Neural progenitor cell (in vitro differentiated cells): Measurements from ENCODE around the gene DOCK11. TPM values are rescaled to one million over a fixed set of nuclear protein-coding genes. Genes with fewer than 3 reads are reported as not detected.
A peak's percentile ranks its signal among the peaks of the same experiment; 100 is the strongest.

Experiments
- DNase-seq: peaks from one replicate; pipeline ENCODE4 v3.0.0-alpha.2; 2016; ENCODE audit warnings: low spot score
- H2AFZ ChIP-seq: fragments of 200-600 bp; sonication (generic); replicated peaks from 2 replicates; pipeline ENCODE4 v1.6.1; 2016; ENCODE audit warnings: antibody characterized with exemption
- H3F3A ChIP-seq: fragments of 200-600 bp; sonication (generic); 2 replicates; pipeline ENCODE4 v1.6.1; 2016; ENCODE audit warnings: antibody characterized with exemption, low read depth
- H3K27ac ChIP-seq: fragments of 200-600 bp; sonication (generic); 2 replicates; pipeline ENCODE4 v1.5.1; 2016; ENCODE audit warnings: mild to moderate bottlenecking
- H3K27me3 ChIP-seq: fragments of 200-600 bp; sonication (generic); 2 replicates; pipeline ENCODE4 v1.6.1; 2016; ENCODE audit warnings: mild to moderate bottlenecking, moderate library complexity
- H3K36me3 ChIP-seq: fragments of 200-600 bp; sonication (generic); 2 replicates; pipeline ENCODE4 v1.5.1; 2016
- H3K4me1 ChIP-seq: fragments of 200-600 bp; sonication (generic); 2 replicates; pipeline ENCODE4 v1.6.1; 2016; ENCODE audit warnings: mixed run types
- H3K4me2 ChIP-seq: fragments of 200-600 bp; sonication (generic); 2 replicates; pipeline ENCODE4 v1.6.1; 2016
- H3K4me3 ChIP-seq: fragments of 200-600 bp; sonication (generic); 2 replicates; pipeline ENCODE4 v1.5.1; 2016
- H3K79me2 ChIP-seq: fragments of 200-600 bp; sonication (generic); 2 replicates; pipeline ENCODE4 v1.6.1; 2016; ENCODE audit warnings: low read depth
- H3K9ac ChIP-seq: fragments of 200-600 bp; sonication (generic); 2 replicates; pipeline ENCODE4 v1.6.1; 2016
- H3K9me3 ChIP-seq: fragments of 200-600 bp; sonication (generic); 2 replicates; pipeline ENCODE4 v1.5.1; 2016; ENCODE audit warnings: low read depth
- H4K20me1 ChIP-seq: fragments of 200-600 bp; sonication (generic); 2 replicates; pipeline ENCODE4 v1.6.1; 2016; ENCODE audit warnings: low read depth
- H3K27ac Mint-ChIP-seq: 3 replicates; pipeline ENCODE4 v1.8.0; 2021; ENCODE audit warnings: mixed read lengths
- H3K27me3 Mint-ChIP-seq: 2 replicates; pipeline ENCODE4 v1.8.0; 2022; ENCODE audit warnings: low read depth, mild to moderate bottlenecking, inconsistent platforms, moderate library complexity, mixed read lengths; ENCODE audit not compliant: insufficient read depth
- H3K36me3 Mint-ChIP-seq: 3 replicates; pipeline ENCODE4 v1.8.0; 2021; ENCODE audit warnings: mixed read lengths
- H3K4me1 Mint-ChIP-seq: 3 replicates; pipeline ENCODE4 v1.8.0; 2021; ENCODE audit warnings: mixed read lengths
- H3K4me3 Mint-ChIP-seq: 3 replicates; pipeline ENCODE4 v1.8.0; 2021; ENCODE audit warnings: mild to moderate bottlenecking, moderate library complexity, mixed read lengths
- H3K9me3 Mint-ChIP-seq: 3 replicates; pipeline ENCODE4 v1.8.0; 2020; ENCODE audit warnings: mixed read lengths
- CTCF ChIP-seq: fragments of 200-600 bp; sonication (generic); IDR thresholded peaks from 2 replicates; pipeline ENCODE4 v1.5.1; 2017; ENCODE audit warnings: antibody characterized with exemption, mild to moderate bottlenecking
- EZH2 ChIP-seq: fragments of 200-600 bp; sonication (generic); IDR thresholded peaks from 2 replicates; pipeline ENCODE4 v1.6.1; 2017; ENCODE audit warnings: antibody characterized with exemption, mild to moderate bottlenecking, moderate library complexity
- EZH2phosphoT487 ChIP-seq: fragments of 200-600 bp; sonication (generic); IDR thresholded peaks from 2 replicates; pipeline ENCODE4 v1.6.1; 2017; ENCODE audit warnings: antibody characterized with exemption
- total RNA-seq: library from RNA; depleted of rRNA; stranded (reverse); fragments of >200 nt; gene quantifications from 2 replicates; pipeline ENCODE4 v1.2.3, GENCODE V29; 2015; ENCODE audit warnings: low replicate concordance

DOCK11 gene
- 18.8 and 20.9 TPM in 2 replicates for total RNA-seq

- Histone ChIP-seq H4K20me1 (peaks cover 3% of the 10 kb centered on the region), H3K27me3 (peaks cover 30% of the 10 kb centered on the region), H3K4me2 (peak within 1 kb of the TSS; percentile 83), H3K9me3 (peaks cover 3% of the 10 kb centered on the region), H3K27ac (no peak within 1 kb of the TSS), H3K4me1 (peaks cover 4% of the 10 kb centered on the region), H3F3A (no peaks in the 10 kb centered on the region), H3K36me3 (no peaks in the 10 kb centered on the region), H2AFZ (peak within 1 kb of the TSS; percentile 72), H3K9ac (no peak within 1 kb of the TSS), H3K4me3 (peak within 1 kb of the TSS; percentile 66), H3K79me2 (no peaks in the 10 kb centered on the region)
- DNase-seq: peak; percentile 84
- TF ChIP-seq EZH2: no peak
- Mint-ChIP-seq H3K27ac (peak within 1 kb of the TSS; percentile 93), H3K36me3 (no peaks in the 10 kb centered on the region), H3K27me3 (peaks cover 3% of the 10 kb centered on the region), H3K9me3 (no peaks in the 10 kb centered on the region), H3K4me3 (peak within 1 kb of the TSS; percentile 92), H3K4me1 (peaks cover 34% of the 10 kb centered on the region)
Measured at GRCh38 chrX:118495061-118495921, at the start of gene DOCK11. Gene DOCK11 (plus strand): TSS chrX:118495815. CDS start chrX:118495972, 157 bp downstream.

- TF ChIP-seq EZH2 (no peak), CTCF (no peak), EZH2phosphoT487 (no peak)
- Mint-ChIP-seq H3K36me3 (peaks cover 29% of the 10 kb centered on the region), H3K9me3 (no peaks in the 10 kb centered on the region), H3K4me1 (no peaks in the 10 kb centered on the region), H3K4me3 (no peak overlapping the region), H3K27me3 (no peaks in the 10 kb centered on the region), H3K27ac (no peak overlapping the region)
- Histone ChIP-seq H3K9me3 (no peaks in the 10 kb centered on the region), H3K27ac (no peak overlapping the region), H3K36me3 (peaks cover 3% of the 10 kb centered on the region), H3K9ac (no peak overlapping the region), H3K4me3 (no peak overlapping the region), H2AFZ (no peak overlapping the region), H3K4me1 (no peaks in the 10 kb centered on the region), H4K20me1 (no peaks in the 10 kb centered on the region), H3K27me3 (no peaks in the 10 kb centered on the region), H3F3A (no peaks in the 10 kb centered on the region), H3K4me2 (no peak overlapping the region), H3K79me2 (no peaks in the 10 kb centered on the region)
- DNase-seq: no peak
Measured at GRCh38 chrX:118448273-118448783, 47.3 kb upstream of the DOCK11 start.

GRCh38 chrX:118455013-118455412 is 40.6 kb upstream of the DOCK11 start:
- H3K79me2 ChIP-seq: no peaks in the 10 kb centered on the region
- peaks cover 30% of the 10 kb centered on the region for H3K36me3 Mint-ChIP-seq
- no peak overlapping the region for H3K4me2 ChIP-seq
- no peaks in the 10 kb centered on the region for H3K36me3 ChIP-seq
- H3K9ac ChIP-seq: no peak overlapping the region
- no peaks in the 10 kb centered on the region for H3F3A ChIP-seq
- no peaks in the 10 kb centered on the region for H3K9me3 ChIP-seq
- no peak overlapping the region for H2AFZ ChIP-seq
- TF ChIP-seq EZH2: no peak
- no peak for TF ChIP-seq EZH2phosphoT487
- TF ChIP-seq CTCF: no peak
- H3K4me1 Mint-ChIP-seq: no peaks in the 10 kb centered on the region
- no peaks in the 10 kb centered on the region for H3K4me1 ChIP-seq
- DNase-seq: no peak
- H3K27me3 Mint-ChIP-seq: peaks cover 2% of the 10 kb centered on the region
- no peaks in the 10 kb centered on the region for H3K27me3 ChIP-seq
- H3K4me3 ChIP-seq: no peak overlapping the region
- H3K9me3 Mint-ChIP-seq: no peaks in the 10 kb centered on the region
- H3K27ac Mint-ChIP-seq: no peak overlapping the region
- H3K4me3 Mint-ChIP-seq: no peak overlapping the region
- no peak overlapping the region for H3K27ac ChIP-seq
- no peaks in the 10 kb centered on the region for H4K20me1 ChIP-seq

- H3K9ac ChIP-seq: no peak overlapping the region
- no peaks in the 10 kb centered on the region for H3K27me3 ChIP-seq
- DNase-seq: peak; percentile 36
- no peak overlapping the region for H2AFZ ChIP-seq
- Mint-ChIP-seq H3K4me3 (no peak overlapping the region), H3K36me3 (peaks cover 7% of the 10 kb centered on the region), H3K9me3 (no peaks in the 10 kb centered on the region), H3K4me1 (no peaks in the 10 kb centered on the region), H3K27ac (no peak overlapping the region), H3K27me3 (no peaks in the 10 kb centered on the region)
- TF ChIP-seq CTCF: peak; percentile 56
- no peak for TF ChIP-seq EZH2
- H3K36me3 ChIP-seq: no peaks in the 10 kb centered on the region
- H3K9me3 ChIP-seq: no peaks in the 10 kb centered on the region
- H3K27ac ChIP-seq: no peak overlapping the region
- no peak overlapping the region for H3K4me2 ChIP-seq
- no peak overlapping the region for H3K4me3 ChIP-seq
- H3K4me1 ChIP-seq: no peaks in the 10 kb centered on the region
- H4K20me1 ChIP-seq: no peaks in the 10 kb centered on the region
- no peaks in the 10 kb centered on the region for H3F3A ChIP-seq
- H3K79me2 ChIP-seq: no peaks in the 10 kb centered on the region
Measured at GRCh38 chrX:118459494-118459893, 36.1 kb upstream of the DOCK11 start.
